ENCODE results near the gene ANKIB1.
"Not testable (repeated sequence)": the region's sequence is repeated elsewhere in the genome, so short reads cannot be mapped to it uniquely, and the experiment has no call there.

Gene ANKIB1, protein sequence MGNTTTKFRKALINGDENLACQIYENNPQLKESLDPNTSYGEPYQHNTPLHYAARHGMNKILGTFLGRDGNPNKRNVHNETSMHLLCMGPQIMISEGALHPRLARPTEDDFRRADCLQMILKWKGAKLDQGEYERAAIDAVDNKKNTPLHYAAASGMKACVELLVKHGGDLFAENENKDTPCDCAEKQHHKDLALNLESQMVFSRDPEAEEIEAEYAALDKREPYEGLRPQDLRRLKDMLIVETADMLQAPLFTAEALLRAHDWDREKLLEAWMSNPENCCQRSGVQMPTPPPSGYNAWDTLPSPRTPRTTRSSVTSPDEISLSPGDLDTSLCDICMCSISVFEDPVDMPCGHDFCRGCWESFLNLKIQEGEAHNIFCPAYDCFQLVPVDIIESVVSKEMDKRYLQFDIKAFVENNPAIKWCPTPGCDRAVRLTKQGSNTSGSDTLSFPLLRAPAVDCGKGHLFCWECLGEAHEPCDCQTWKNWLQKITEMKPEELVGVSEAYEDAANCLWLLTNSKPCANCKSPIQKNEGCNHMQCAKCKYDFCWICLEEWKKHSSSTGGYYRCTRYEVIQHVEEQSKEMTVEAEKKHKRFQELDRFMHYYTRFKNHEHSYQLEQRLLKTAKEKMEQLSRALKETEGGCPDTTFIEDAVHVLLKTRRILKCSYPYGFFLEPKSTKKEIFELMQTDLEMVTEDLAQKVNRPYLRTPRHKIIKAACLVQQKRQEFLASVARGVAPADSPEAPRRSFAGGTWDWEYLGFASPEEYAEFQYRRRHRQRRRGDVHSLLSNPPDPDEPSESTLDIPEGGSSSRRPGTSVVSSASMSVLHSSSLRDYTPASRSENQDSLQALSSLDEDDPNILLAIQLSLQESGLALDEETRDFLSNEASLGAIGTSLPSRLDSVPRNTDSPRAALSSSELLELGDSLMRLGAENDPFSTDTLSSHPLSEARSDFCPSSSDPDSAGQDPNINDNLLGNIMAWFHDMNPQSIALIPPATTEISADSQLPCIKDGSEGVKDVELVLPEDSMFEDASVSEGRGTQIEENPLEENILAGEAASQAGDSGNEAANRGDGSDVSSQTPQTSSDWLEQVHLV

GRCh38 chr7:92245487-92246359, at the start of gene ANKIB1, which contains the start of gene KRIT1:
Gene ANKIB1, plus strand, starts transcription at chr7:92245974. Its CDS starts 49,005 bp downstream, at chr7:92294979.
Gene KRIT1, minus strand, starts transcription at chr7:92245914. Its CDS starts 3,779 bp downstream, at chr7:92242135.
- peak; percentile 86 to 88 for DNase-seq

DNA sequence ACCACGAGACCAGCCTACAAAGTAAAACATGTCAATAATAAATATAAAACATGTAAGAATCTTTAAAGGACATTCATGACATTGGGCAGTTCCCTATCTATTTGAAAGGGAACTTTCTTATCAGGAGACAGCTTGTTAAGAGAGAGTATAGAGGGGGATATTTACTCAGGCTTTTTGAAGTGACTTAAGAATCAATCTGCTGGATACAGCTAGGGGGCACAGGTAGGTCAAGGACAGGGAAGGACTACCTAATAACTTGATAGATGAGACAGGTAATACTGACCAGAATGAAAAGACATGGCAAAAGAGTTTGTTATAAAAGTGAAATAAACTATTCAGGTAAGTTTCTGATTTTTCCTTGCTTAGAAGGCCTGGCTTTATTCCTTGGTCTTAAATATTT, 45.0 kb upstream of the ANKIB1 start:
- DNase-seq = no peak

DNA sequence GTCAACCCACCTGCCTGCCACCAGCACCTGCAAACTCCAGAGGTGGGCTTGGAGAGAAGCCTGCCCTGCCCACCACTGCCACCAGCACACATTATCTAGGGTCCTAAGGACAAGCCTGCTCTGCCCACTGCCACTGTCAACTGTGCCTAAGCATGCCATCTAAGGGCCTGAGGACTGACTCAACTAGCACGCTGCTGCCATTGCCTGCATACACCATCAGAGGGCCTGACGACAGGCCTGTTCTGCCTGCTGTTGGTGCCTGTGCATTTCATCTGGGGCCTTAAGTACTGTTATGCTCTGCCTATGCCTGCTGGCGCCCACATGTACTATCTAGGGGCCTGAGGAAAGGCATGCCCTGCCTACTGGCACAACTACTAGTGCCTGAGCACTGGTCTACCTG, 39.8 kb upstream of the ANKIB1 start:
- DNase-seq = no peak

- no peak for DNase-seq
Observed at GRCh38 chr7:92206672-92207071, 39.1 kb upstream of the ANKIB1 start.

GRCh38 chr7:92221766-92222165, 24.0 kb upstream of the ANKIB1 start:
- DNase-seq = no peak

GRCh38 chr7:92226981-92227380, 18.8 kb upstream of the ANKIB1 start:
- no peak for DNase-seq

DNA sequence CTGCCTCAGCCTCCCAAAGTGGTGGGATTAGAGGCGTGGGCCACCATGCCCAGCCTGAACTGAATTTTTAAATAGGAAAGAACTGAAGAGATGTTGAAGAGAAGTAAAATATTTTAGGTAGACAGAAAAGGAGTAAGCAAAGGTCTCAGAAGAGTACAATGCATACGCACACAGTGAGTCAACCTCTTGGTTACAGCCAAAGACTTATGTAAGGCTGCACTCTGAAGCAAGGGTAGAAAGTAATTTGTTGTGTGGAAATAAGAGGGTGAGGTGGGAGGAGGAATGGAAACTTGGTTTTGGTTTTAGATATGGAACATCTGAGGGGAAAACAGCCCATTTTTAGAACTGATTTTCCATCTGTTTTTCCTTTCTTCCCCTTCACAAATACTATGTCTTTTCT, 17.7 kb upstream of the ANKIB1 start:
- no peak for DNase-seq

DNA sequence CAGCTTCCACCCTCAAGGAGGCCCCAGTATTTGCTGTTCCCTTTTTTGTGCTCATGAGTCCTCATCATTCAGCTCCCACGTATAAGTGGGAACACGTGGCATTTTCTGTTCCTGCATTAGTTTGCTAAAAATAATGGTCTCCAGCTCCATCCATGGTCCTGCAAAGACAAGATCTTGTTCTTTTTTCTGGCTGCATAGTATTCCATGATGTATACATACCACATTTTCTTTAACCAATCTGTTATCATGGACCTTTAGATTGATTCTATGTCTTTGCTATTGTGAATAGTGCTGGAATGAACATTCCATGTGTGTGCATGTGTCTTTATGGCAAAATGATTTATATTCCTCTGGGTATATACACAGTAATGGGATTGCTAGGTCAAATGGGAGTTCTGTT, 17.0 kb upstream of the ANKIB1 start:
- no peak for DNase-seq

GRCh38 chr7:92230547-92230946, 15.2 kb upstream of the ANKIB1 start:
- DNase-seq = no peak

- no peak for DNase-seq
Observed at GRCh38 chr7:92242972-92243371, 2.8 kb upstream of the ANKIB1 start.

GRCh38 chr7:92244808-92245486, 827 bp upstream of the ANKIB1 start:
- DNase-seq = no peak

- DNase-seq = peak; percentile 19 to 27
Observed at GRCh38 chr7:92246360-92247101, 757 bp downstream of the ANKIB1 start.

GRCh38 chr7:92250603-92251002, 4.8 kb downstream of the ANKIB1 start:
- no peak for DNase-seq

GRCh38 chr7:92251181-92251580, 5.4 kb downstream of the ANKIB1 start:
- DNase-seq = no peak

- DNase-seq = no peak
Observed at GRCh38 chr7:92253251-92253650, 7.5 kb downstream of the ANKIB1 start.

DNA sequence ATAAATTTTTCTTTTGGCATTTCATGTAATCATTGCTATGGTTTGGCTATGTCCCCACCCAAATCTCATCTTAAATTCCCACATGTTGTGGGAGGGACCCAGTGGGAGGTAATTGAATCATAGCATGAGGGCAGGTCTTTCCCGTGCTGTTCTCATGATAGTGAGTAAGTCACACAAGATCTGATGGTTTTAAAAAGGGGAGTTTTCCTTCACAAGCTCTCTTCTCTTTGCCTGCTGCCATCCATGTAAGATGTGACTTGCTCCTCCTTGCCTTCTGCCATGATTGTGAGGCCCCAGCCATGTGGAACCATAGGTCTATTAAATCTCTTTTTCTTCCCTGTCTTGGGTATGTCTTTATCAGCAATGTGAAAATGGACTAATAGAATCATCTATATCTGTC, 9.0 kb downstream of the ANKIB1 start:
- not testable (repeated sequence) for DNase-seq

DNA sequence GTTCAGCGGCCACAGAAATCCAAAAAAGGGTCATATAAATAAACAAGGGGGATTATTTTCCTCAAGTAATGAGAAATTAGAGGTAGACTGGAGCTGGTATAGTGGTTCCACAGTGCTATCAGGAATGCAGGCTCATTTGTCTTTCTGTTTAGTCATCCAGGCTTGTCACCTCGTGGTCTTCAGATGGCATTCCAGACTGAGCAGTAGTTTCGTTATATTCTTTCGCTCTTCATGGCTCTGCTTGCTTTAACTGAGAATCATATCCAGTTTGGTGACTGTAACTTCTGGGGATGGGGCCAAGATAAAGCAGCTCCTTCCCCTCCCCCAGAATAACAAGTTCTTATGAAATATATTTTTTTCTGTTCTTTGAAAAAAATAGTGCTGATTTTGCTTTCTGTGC, 9.5 kb downstream of the ANKIB1 start:
- no peak for DNase-seq

DNA sequence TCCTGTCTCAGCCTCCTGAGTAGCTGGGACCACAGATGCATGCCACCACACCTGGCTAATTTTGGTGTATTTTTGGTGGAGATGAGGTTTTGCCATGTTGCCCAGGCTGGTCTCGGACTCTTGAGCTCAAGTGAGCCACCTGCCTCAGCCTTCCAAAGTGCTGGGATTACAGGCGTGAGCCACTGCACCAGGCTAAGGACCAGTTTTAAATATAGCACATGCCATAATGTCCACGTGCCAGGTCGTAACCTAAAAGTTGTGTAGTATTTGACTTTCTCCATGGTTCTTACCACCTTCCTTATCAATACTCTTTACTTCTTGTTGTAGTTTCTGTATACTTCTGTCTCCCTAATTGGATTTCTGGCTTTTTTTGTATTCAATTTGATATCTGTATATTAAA, 13.3 kb downstream of the ANKIB1 start:
- DNase-seq = no peak

- DNase-seq = no peak
Observed at GRCh38 chr7:92259610-92260247, 14.0 kb downstream of the ANKIB1 start.

DNA sequence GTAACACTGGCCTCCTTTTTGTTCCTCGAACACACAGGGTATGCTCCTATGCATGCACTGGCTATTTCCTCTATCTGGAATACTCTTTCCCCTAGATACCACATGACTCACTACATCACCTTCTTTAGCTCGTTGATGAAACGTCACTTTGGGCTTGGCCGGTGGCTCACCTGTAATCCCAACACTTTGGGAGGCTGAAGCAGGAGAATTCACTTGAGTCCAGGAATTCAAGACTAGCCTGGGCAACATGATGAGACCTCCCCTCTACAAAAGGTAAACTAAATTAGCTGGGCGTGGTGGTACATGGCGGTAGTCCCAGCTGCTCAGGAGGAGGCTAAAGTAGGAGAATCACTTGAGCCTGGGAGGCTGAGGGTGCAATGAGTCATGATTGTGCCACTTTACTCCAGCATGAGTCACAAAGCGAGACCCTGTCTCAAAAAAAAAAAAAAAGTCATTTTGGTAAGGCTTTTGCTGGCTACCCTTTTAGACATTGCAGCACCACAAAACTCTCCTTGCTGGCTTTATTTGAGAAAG, 14.5 kb downstream of the ANKIB1 start:
- no peak for DNase-seq
